Endothelial cell of umbilical vein (primary cell): ENCODE measurements around the gene ADRM1.

Source experiments
- EZH2 ChIP-seq: IDR thresholded peaks from 2 replicates; pipeline ENCODE4 v1.6.1; 2012; ENCODE audit warnings: borderline replicate concordance, low read depth, mild to moderate bottlenecking, moderate library complexity, low read length, inconsistent platforms; ENCODE audit not compliant: severe bottlenecking
- FOS ChIP-seq: IDR thresholded peaks from 2 replicates; pipeline ENCODE4 v1.6.1; 2011; ENCODE audit warnings: mild to moderate bottlenecking, low read length, moderate library complexity, borderline replicate concordance; ENCODE audit not compliant: insufficient read depth
- JUN ChIP-seq: IDR thresholded peaks from 2 replicates; pipeline ENCODE4 v1.6.1; 2011; ENCODE audit warnings: borderline replicate concordance, low read depth; ENCODE audit not compliant: insufficient read length, insufficient read depth
- MYC ChIP-seq: IDR thresholded peaks from one replicate; pipeline ENCODE4 v1.6.1; 2011; ENCODE audit warnings: mild to moderate bottlenecking, low read depth, low read length
- POLR2A ChIP-seq: IDR thresholded peaks from 2 replicates; pipeline ENCODE4 v1.6.1; 2012; ENCODE audit warnings: low read depth, mild to moderate bottlenecking, control low read depth, low read length
- POLR2AphosphoS5 ChIP-seq: IDR thresholded peaks from 2 replicates; pipeline ENCODE4 v1.6.1; 2012; ENCODE audit warnings: low read depth, mild to moderate bottlenecking, control low read depth, low read length, moderate library complexity; ENCODE audit not compliant: insufficient read depth
- TF ChIP-seq, protein P1 (sequence below), 2 donors: IDR thresholded peaks; 1 replicate in 1 of 2; 2 replicates in 1 of 2; pipeline ENCODE4 v1.5.1; 2011; ENCODE audit warnings: low read length in 2 of 2, mild to moderate bottlenecking in 2 of 2, moderate library complexity in 2 of 2, control low read depth in 1 of 2, inconsistent platforms in 1 of 2, low read depth in 1 of 2; ENCODE audit not compliant: insufficient read depth in 1 of 2; ENCODE audit errors: extremely low read depth in 1 of 2
- TF ChIP-seq, protein P2 (sequence below): IDR thresholded peaks from 2 replicates; pipeline ENCODE4 v1.6.1; 2011; ENCODE audit not compliant: insufficient read depth, insufficient read length

DNA sequence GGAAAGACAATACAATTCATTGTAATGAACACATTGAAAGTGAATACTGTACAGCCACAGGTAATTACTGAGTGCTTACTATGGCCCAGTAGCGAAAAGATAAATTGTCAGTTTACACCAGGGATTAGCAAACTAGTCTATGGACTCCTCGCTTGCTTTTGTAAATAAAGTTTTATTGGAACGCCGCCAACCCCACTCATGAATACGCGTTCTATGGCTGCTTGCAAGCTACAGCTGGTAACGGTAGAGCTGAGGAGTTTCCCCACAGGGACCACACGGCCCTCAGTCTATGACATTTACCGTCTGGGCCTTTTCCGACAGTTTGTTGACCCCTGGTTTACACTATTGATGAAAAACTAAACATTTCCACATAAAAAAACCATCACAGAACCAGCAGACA, 40.1 kb downstream of the ADRM1 start:
- TF ChIP-seq POLR2A, result no peak
- no peak for TF ChIP-seq POLR2AphosphoS5
- TF ChIP-seq, protein P1, sequence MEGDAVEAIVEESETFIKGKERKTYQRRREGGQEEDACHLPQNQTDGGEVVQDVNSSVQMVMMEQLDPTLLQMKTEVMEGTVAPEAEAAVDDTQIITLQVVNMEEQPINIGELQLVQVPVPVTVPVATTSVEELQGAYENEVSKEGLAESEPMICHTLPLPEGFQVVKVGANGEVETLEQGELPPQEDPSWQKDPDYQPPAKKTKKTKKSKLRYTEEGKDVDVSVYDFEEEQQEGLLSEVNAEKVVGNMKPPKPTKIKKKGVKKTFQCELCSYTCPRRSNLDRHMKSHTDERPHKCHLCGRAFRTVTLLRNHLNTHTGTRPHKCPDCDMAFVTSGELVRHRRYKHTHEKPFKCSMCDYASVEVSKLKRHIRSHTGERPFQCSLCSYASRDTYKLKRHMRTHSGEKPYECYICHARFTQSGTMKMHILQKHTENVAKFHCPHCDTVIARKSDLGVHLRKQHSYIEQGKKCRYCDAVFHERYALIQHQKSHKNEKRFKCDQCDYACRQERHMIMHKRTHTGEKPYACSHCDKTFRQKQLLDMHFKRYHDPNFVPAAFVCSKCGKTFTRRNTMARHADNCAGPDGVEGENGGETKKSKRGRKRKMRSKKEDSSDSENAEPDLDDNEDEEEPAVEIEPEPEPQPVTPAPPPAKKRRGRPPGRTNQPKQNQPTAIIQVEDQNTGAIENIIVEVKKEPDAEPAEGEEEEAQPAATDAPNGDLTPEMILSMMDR (IDR thresholded peaks at IDR 0.05; ENCODE audit: extremely low read depth in 1 of 2, insufficient read depth in 1 of 2, low read depth in 1 of 2, low read length in 2 of 2), result no peak
- TF ChIP-seq, protein P2, sequence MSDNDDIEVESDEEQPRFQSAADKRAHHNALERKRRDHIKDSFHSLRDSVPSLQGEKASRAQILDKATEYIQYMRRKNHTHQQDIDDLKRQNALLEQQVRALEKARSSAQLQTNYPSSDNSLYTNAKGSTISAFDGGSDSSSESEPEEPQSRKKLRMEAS, result no peak
- no peak for TF ChIP-seq JUN
- TF ChIP-seq FOS, result no peak
- no peak for TF ChIP-seq EZH2
- TF ChIP-seq MYC, result no peak
